IMR-90 (cell line): ENCODE measurements around the gene ARHGEF7. TPM values are rescaled to one million over a fixed set of nuclear protein-coding genes. Genes with fewer than 3 reads are reported as not detected.

Experiments used
- ATAC-seq: fragments of 200-7000 bp; cut with Tn5 transposase; 2 replicates; pipeline ENCODE4 v1.9.1; 2020; ENCODE audit warnings: low read depth, mild to moderate bottlenecking, moderate library complexity
- BruUV-seq: library from RNA; stranded (reverse); fragments of 400-500 nt; replicated peaks from 2 replicates; lab custom pipeline; 2021; lab: Mats Ljungman, UMichigan
- CTCF ChIA-PET: fragments of 300-600 bp; formaldehyde crosslinking; extraction: SDS; loops from one replicate; lab custom pipeline; 2021; ENCODE audit warnings: antibody characterized with exemption; lab: Yijun Ruan, JAX
- POLR2A ChIA-PET: fragments of 300-600 bp; sonication (Branson Sonifier 250); formaldehyde crosslinking; loops from one replicate; lab custom pipeline; 2022; ENCODE audit warnings: antibody characterized with exemption; ENCODE audit not compliant: unreplicated experiment; lab: Charles Lee
- DNase-seq: peaks from one replicate; pipeline ENCODE4 v3.0.0; 2013
- H2AFZ ChIP-seq: replicated peaks from 2 replicates; pipeline ENCODE3; 2013; ENCODE audit warnings: low read length, mild to moderate bottlenecking; ENCODE audit not compliant: poor library complexity
- H2AK5ac ChIP-seq: 2 replicates; pipeline ENCODE4 v1.6.1; 2013; ENCODE audit warnings: low read depth, low read length, inconsistent platforms
- H2AK9ac ChIP-seq: replicated peaks from 2 replicates; pipeline ENCODE3; 2013; ENCODE audit warnings: mild to moderate bottlenecking, low read depth, low read length, moderate library complexity; ENCODE audit not compliant: poor library complexity
- H2BK120ac ChIP-seq: 2 replicates; pipeline ENCODE4 v1.6.1; 2013; ENCODE audit warnings: low read depth, low read length, inconsistent platforms
- H2BK15ac ChIP-seq: 3 replicates; pipeline ENCODE4 v1.6.1; 2013; ENCODE audit warnings: low read depth, low read length, inconsistent platforms
- H2BK20ac ChIP-seq: 2 replicates; pipeline ENCODE4 v1.6.1; 2013; ENCODE audit warnings: low read depth, mild to moderate bottlenecking, inconsistent platforms, low read length, moderate library complexity
- H2BK5ac ChIP-seq: 2 replicates; pipeline ENCODE4 v1.6.1; 2013; ENCODE audit warnings: mild to moderate bottlenecking, low read depth, low read length, inconsistent platforms; ENCODE audit not compliant: poor library complexity, severe bottlenecking
- H3K14ac ChIP-seq: replicated peaks from 2 replicates; pipeline ENCODE4 v1.6.1; 2013; ENCODE audit warnings: low read depth, low read length, inconsistent platforms
- H3K18ac ChIP-seq: 2 replicates; pipeline ENCODE4 v1.6.1; 2013; ENCODE audit warnings: low read depth, low read length, control low read depth
- H3K23ac ChIP-seq: 2 replicates; pipeline ENCODE4 v1.6.1; 2013; ENCODE audit warnings: low read depth, low read length, inconsistent platforms
- H3K27ac ChIP-seq: 2 replicates; pipeline ENCODE4 v1.5.1; 2013; ENCODE audit warnings: mild to moderate bottlenecking, control low read depth, low read length; ENCODE audit not compliant: insufficient read depth
- H3K27me3 ChIP-seq: 2 replicates; pipeline ENCODE4 v1.6.1; 2013; ENCODE audit warnings: low read length; ENCODE audit not compliant: control insufficient read depth, insufficient read depth
- H3K36me3 ChIP-seq: 2 replicates; pipeline ENCODE4 v1.6.1; 2013; ENCODE audit warnings: low read length, mixed read lengths; ENCODE audit not compliant: control insufficient read depth, insufficient read depth
- H3K4ac ChIP-seq: 2 replicates; pipeline ENCODE4 v1.6.1; 2013; ENCODE audit warnings: low read depth, low read length, inconsistent platforms
- H3K4me1 ChIP-seq: 2 replicates; pipeline ENCODE4 v1.6.1; 2013; ENCODE audit warnings: low read length, mixed read lengths; ENCODE audit not compliant: control insufficient read depth, insufficient read depth
- H3K4me2 ChIP-seq: 2 replicates; pipeline ENCODE4 v1.6.1; 2013; ENCODE audit warnings: low read depth, mild to moderate bottlenecking, control low read depth, low read length, moderate library complexity
- H3K4me3 ChIP-seq: 2 replicates; pipeline ENCODE4 v1.5.1; 2013; ENCODE audit warnings: low read depth, mild to moderate bottlenecking, control low read depth, low read length, moderate library complexity; ENCODE audit not compliant: insufficient read depth
- H3K56ac ChIP-seq: 2 replicates; pipeline ENCODE4 v1.6.1; 2013; ENCODE audit warnings: low read length, inconsistent platforms; ENCODE audit not compliant: insufficient read depth; ENCODE audit errors: extremely low read depth
- H3K79me1 ChIP-seq, 2 experiments: 2 replicates each; pipeline ENCODE4 v1.6.1; 2013; ENCODE audit warnings: low read length in 2 of 2, inconsistent platforms in 1 of 2, low read depth in 1 of 2
- H3K9ac ChIP-seq: 2 replicates; pipeline ENCODE4 v1.6.1; 2013; ENCODE audit warnings: low read depth, low read length, control low read depth
- H3K9me1 ChIP-seq: 2 replicates; pipeline ENCODE4 v1.6.1; 2013; ENCODE audit warnings: low read length, inconsistent platforms; ENCODE audit not compliant: insufficient read depth
- H3K9me3 ChIP-seq: 2 replicates; pipeline ENCODE4 v1.6.1; 2013; ENCODE audit warnings: low read length; ENCODE audit not compliant: control insufficient read depth, insufficient read depth
- H4K20me1 ChIP-seq: 2 replicates; pipeline ENCODE4 v1.6.1; 2013; ENCODE audit warnings: low read length, inconsistent platforms; ENCODE audit not compliant: insufficient read depth
- H4K5ac ChIP-seq: 2 replicates; pipeline ENCODE4 v1.6.1; 2013; ENCODE audit warnings: mild to moderate bottlenecking, low read depth, low read length, control low read depth
- H4K8ac ChIP-seq, 2 experiments: 2 replicates each; pipeline ENCODE4 v1.6.1; 2013; ENCODE audit warnings: low read depth in 2 of 2, low read length in 2 of 2, control low read depth in 1 of 2, inconsistent platforms in 1 of 2
- H4K91ac ChIP-seq: 2 replicates; pipeline ENCODE4 v1.6.1; 2013; ENCODE audit warnings: low read depth, low read length, inconsistent platforms; ENCODE audit not compliant: insufficient read depth
- FOS ChIP-seq: fragments of 150-350 bp; IDR thresholded peaks from 2 replicates; pipeline ENCODE4 v1.6.1; 2016; ENCODE audit warnings: low read depth, low read length
- MAZ ChIP-seq: IDR thresholded peaks from 2 replicates; pipeline ENCODE4 v1.6.1; 2012; ENCODE audit warnings: low read depth, mild to moderate bottlenecking, low read length, improper control_type of control experiment, moderate library complexity, borderline replicate concordance
- RCOR1 ChIP-seq: IDR thresholded peaks from 2 replicates; pipeline ENCODE4 v1.6.1; 2012; ENCODE audit warnings: mild to moderate bottlenecking, low read length, improper control_type of control experiment; ENCODE audit not compliant: insufficient replicate concordance
- WGBS, 2 experiments: methylation state at CpG; one replicate each; pipeline versions ENCODE4 v1.1.5 to v1.1.7; 2013; ENCODE audit warnings: missing lambda C conversion rate in 2 of 2; ENCODE audit not compliant: insufficient read length in 1 of 2; ENCODE audit errors: extremely low coverage in 2 of 2; 5-methylcytosine and 5-hydroxymethylcytosine counted together
- dilution Hi-C: fragments of 300-500 bp; cut with HindIII; formaldehyde crosslinking; loops from one replicate; pipeline ENCODE4 v1.14.3; 2018; ENCODE audit warnings: low sequenced_read_pairs; ENCODE audit not compliant: unreplicated experiment
- in situ Hi-C: fragments of 300-500 bp; cut with MboI; formaldehyde crosslinking; loops from 3 replicates; pipeline ENCODE4 v1.14.3; 2019; ENCODE audit warnings: low sequenced_read_pairs, inconsistent platforms, mixed read lengths
- intact Hi-C: fragments of 100-400 bp; cut with micrococcal nuclease; formaldehyde crosslinking; loops from 2 replicates; pipeline ENCODE4 v1.10.0; 2022
- polyA plus RNA-seq, 3 experiments: library from polyadenylated mRNA; depleted of rRNA; stranded (reverse); fragments of >200 nt; gene quantifications; 2 replicates each; pipeline ENCODE4 v1.2.3, GENCODE V29; 2012; ENCODE audit warnings: low replicate concordance in 1 of 3
- total RNA-seq: library from RNA; depleted of rRNA; stranded (reverse); fragments of >200 nt; gene quantifications from 2 replicates; pipeline ENCODE4 v1.2.3, GENCODE V29; 2012

ARHGEF7 gene
- total and polyA plus RNA-seq, 2 of the 4 experiments (the other 2 are of a cell fraction), result 32.9 to 59.0 TPM

- Histone ChIP-seq H2BK20ac (no peak overlapping the region), H4K91ac (no peak overlapping the region), H2AFZ (no peak overlapping the region), H3K79me1 (peaks cover 48 to 78% of the 10 kb centered on the region in 2 experiments), H2BK15ac (no peak overlapping the region), H3K4ac (no peak overlapping the region), H3K27ac (no peak overlapping the region), H4K20me1 (peaks cover 31% of the 10 kb centered on the region), H3K4me1 (peaks cover 7% of the 10 kb centered on the region), H4K5ac (no peak overlapping the region), H3K23ac (no peak overlapping the region), H3K27me3 (no peaks in the 10 kb centered on the region), H3K36me3 (peaks cover 12% of the 10 kb centered on the region), H4K8ac (no peak overlapping the region), H3K9ac (no peak overlapping the region), H3K14ac (no peak overlapping the region), H3K56ac (no peak overlapping the region), H3K18ac (no peak overlapping the region), H2AK5ac (no peak overlapping the region), H3K4me3 (no peak overlapping the region), H2BK120ac (no peak overlapping the region), H3K4me2 (no peak overlapping the region), H2AK9ac (no peak overlapping the region), H3K9me3 (no peaks in the 10 kb centered on the region), H3K9me1 (peaks cover 21% of the 10 kb centered on the region; the same call in 1 of the 2 replicates), H2BK5ac (no peak overlapping the region)
- ChIA-PET POLR2A (no interaction called here), CTCF (no interaction called here)
- ATAC-seq (no peak), DNase-seq (no peak)
- TF ChIP-seq RCOR1 (no peak), FOS (no peak), MAZ (no peak)
- dilution Hi-C loops (no loop called here), in situ Hi-C loops (no loop called here), intact Hi-C loops (no loop called here)
- no TSS peak for BruUV-seq
- WGBS, 2 experiments, result no CpG with 5 or more reads among the region's 6 CpGs
Observed at GRCh38 chr13:111225166-111225565, 110.1 kb downstream of the ARHGEF7 start.
